IMR-90 (cell line): Measurements from ENCODE around the gene NEK9. TPM values are rescaled to one million over a fixed set of nuclear protein-coding genes. Genes with fewer than 3 reads are reported as not detected.
A peak's percentile ranks its signal among the peaks of the same experiment; 100 is the strongest.

Source experiments
- ATAC-seq: fragments of 200-7000 bp; cut with Tn5 transposase; 2 replicates; pipeline ENCODE4 v1.9.1; 2020; ENCODE audit warnings: low read depth, mild to moderate bottlenecking, moderate library complexity
- BruUV-seq: library from RNA; stranded (reverse); fragments of 400-500 nt; replicated peaks from 2 replicates; lab custom pipeline; 2021; lab: Mats Ljungman, UMichigan
- CTCF ChIA-PET: fragments of 300-600 bp; formaldehyde crosslinking; extraction: SDS; loops from one replicate; lab custom pipeline; 2021; ENCODE audit warnings: antibody characterized with exemption; lab: Yijun Ruan, JAX
- POLR2A ChIA-PET: fragments of 300-600 bp; sonication (Branson Sonifier 250); formaldehyde crosslinking; loops from one replicate; lab custom pipeline; 2022; ENCODE audit warnings: antibody characterized with exemption; ENCODE audit not compliant: unreplicated experiment; lab: Charles Lee
- DNase-seq: peaks from one replicate; pipeline ENCODE4 v3.0.0; 2013
- H2AFZ ChIP-seq: replicated peaks from 2 replicates; pipeline ENCODE3; 2013; ENCODE audit warnings: low read length, mild to moderate bottlenecking; ENCODE audit not compliant: poor library complexity
- H2AK5ac ChIP-seq: 2 replicates; pipeline ENCODE4 v1.6.1; 2013; ENCODE audit warnings: low read depth, low read length, inconsistent platforms
- H2AK9ac ChIP-seq: replicated peaks from 2 replicates; pipeline ENCODE3; 2013; ENCODE audit warnings: mild to moderate bottlenecking, low read depth, low read length, moderate library complexity; ENCODE audit not compliant: poor library complexity
- H2BK120ac ChIP-seq: 2 replicates; pipeline ENCODE4 v1.6.1; 2013; ENCODE audit warnings: low read depth, low read length, inconsistent platforms
- H2BK15ac ChIP-seq: 3 replicates; pipeline ENCODE4 v1.6.1; 2013; ENCODE audit warnings: low read depth, low read length, inconsistent platforms
- H2BK20ac ChIP-seq: 2 replicates; pipeline ENCODE4 v1.6.1; 2013; ENCODE audit warnings: low read depth, mild to moderate bottlenecking, inconsistent platforms, low read length, moderate library complexity
- H2BK5ac ChIP-seq: 2 replicates; pipeline ENCODE4 v1.6.1; 2013; ENCODE audit warnings: mild to moderate bottlenecking, low read depth, low read length, inconsistent platforms; ENCODE audit not compliant: poor library complexity, severe bottlenecking
- H3K14ac ChIP-seq: replicated peaks from 2 replicates; pipeline ENCODE4 v1.6.1; 2013; ENCODE audit warnings: low read depth, low read length, inconsistent platforms
- H3K18ac ChIP-seq: 2 replicates; pipeline ENCODE4 v1.6.1; 2013; ENCODE audit warnings: low read depth, low read length, control low read depth
- H3K23ac ChIP-seq: 2 replicates; pipeline ENCODE4 v1.6.1; 2013; ENCODE audit warnings: low read depth, low read length, inconsistent platforms
- H3K27ac ChIP-seq: 2 replicates; pipeline ENCODE4 v1.5.1; 2013; ENCODE audit warnings: mild to moderate bottlenecking, control low read depth, low read length; ENCODE audit not compliant: insufficient read depth
- H3K27me3 ChIP-seq: 2 replicates; pipeline ENCODE4 v1.6.1; 2013; ENCODE audit warnings: low read length; ENCODE audit not compliant: control insufficient read depth, insufficient read depth
- H3K36me3 ChIP-seq: 2 replicates; pipeline ENCODE4 v1.6.1; 2013; ENCODE audit warnings: low read length, mixed read lengths; ENCODE audit not compliant: control insufficient read depth, insufficient read depth
- H3K4ac ChIP-seq: 2 replicates; pipeline ENCODE4 v1.6.1; 2013; ENCODE audit warnings: low read depth, low read length, inconsistent platforms
- H3K4me1 ChIP-seq: 2 replicates; pipeline ENCODE4 v1.6.1; 2013; ENCODE audit warnings: low read length, mixed read lengths; ENCODE audit not compliant: control insufficient read depth, insufficient read depth
- H3K4me2 ChIP-seq: 2 replicates; pipeline ENCODE4 v1.6.1; 2013; ENCODE audit warnings: low read depth, mild to moderate bottlenecking, control low read depth, low read length, moderate library complexity
- H3K4me3 ChIP-seq: 2 replicates; pipeline ENCODE4 v1.5.1; 2013; ENCODE audit warnings: low read depth, mild to moderate bottlenecking, control low read depth, low read length, moderate library complexity; ENCODE audit not compliant: insufficient read depth
- H3K56ac ChIP-seq: 2 replicates; pipeline ENCODE4 v1.6.1; 2013; ENCODE audit warnings: low read length, inconsistent platforms; ENCODE audit not compliant: insufficient read depth; ENCODE audit errors: extremely low read depth
- H3K79me1 ChIP-seq, 2 experiments: 2 replicates each; pipeline ENCODE4 v1.6.1; 2013; ENCODE audit warnings: low read length in 2 of 2, inconsistent platforms in 1 of 2, low read depth in 1 of 2
- H3K9ac ChIP-seq: 2 replicates; pipeline ENCODE4 v1.6.1; 2013; ENCODE audit warnings: low read depth, low read length, control low read depth
- H3K9me1 ChIP-seq: 2 replicates; pipeline ENCODE4 v1.6.1; 2013; ENCODE audit warnings: low read length, inconsistent platforms; ENCODE audit not compliant: insufficient read depth
- H3K9me3 ChIP-seq: 2 replicates; pipeline ENCODE4 v1.6.1; 2013; ENCODE audit warnings: low read length; ENCODE audit not compliant: control insufficient read depth, insufficient read depth
- H4K20me1 ChIP-seq: 2 replicates; pipeline ENCODE4 v1.6.1; 2013; ENCODE audit warnings: low read length, inconsistent platforms; ENCODE audit not compliant: insufficient read depth
- H4K5ac ChIP-seq: 2 replicates; pipeline ENCODE4 v1.6.1; 2013; ENCODE audit warnings: mild to moderate bottlenecking, low read depth, low read length, control low read depth
- H4K8ac ChIP-seq, 2 experiments: 2 replicates each; pipeline ENCODE4 v1.6.1; 2013; ENCODE audit warnings: low read depth in 2 of 2, low read length in 2 of 2, control low read depth in 1 of 2, inconsistent platforms in 1 of 2
- H4K91ac ChIP-seq: 2 replicates; pipeline ENCODE4 v1.6.1; 2013; ENCODE audit warnings: low read depth, low read length, inconsistent platforms; ENCODE audit not compliant: insufficient read depth
- CEBPB ChIP-seq: IDR thresholded peaks from 2 replicates; pipeline ENCODE4 v1.6.1; 2012; ENCODE audit warnings: low read depth, low read length, improper control_type of control experiment
- SMC3 ChIP-seq: fragments of 150-350 bp; IDR thresholded peaks from 2 replicates; pipeline ENCODE4 v1.6.1; 2016; ENCODE audit warnings: low read depth, mild to moderate bottlenecking, antibody characterized with exemption, low read length, moderate library complexity
- WGBS, 2 experiments: methylation state at CpG; one replicate each; pipeline versions ENCODE4 v1.1.5 to v1.1.7; 2013; ENCODE audit warnings: missing lambda C conversion rate in 2 of 2; ENCODE audit not compliant: insufficient read length in 1 of 2; ENCODE audit errors: extremely low coverage in 2 of 2; 5-methylcytosine and 5-hydroxymethylcytosine counted together
- dilution Hi-C: fragments of 300-500 bp; cut with HindIII; formaldehyde crosslinking; loops from one replicate; pipeline ENCODE4 v1.14.3; 2018; ENCODE audit warnings: low sequenced_read_pairs; ENCODE audit not compliant: unreplicated experiment
- in situ Hi-C: fragments of 300-500 bp; cut with MboI; formaldehyde crosslinking; loops from 3 replicates; pipeline ENCODE4 v1.14.3; 2019; ENCODE audit warnings: low sequenced_read_pairs, inconsistent platforms, mixed read lengths
- intact Hi-C: fragments of 100-400 bp; cut with micrococcal nuclease; formaldehyde crosslinking; loops from 2 replicates; pipeline ENCODE4 v1.10.0; 2022
- polyA plus RNA-seq, 3 experiments: library from polyadenylated mRNA; depleted of rRNA; stranded (reverse); fragments of >200 nt; gene quantifications; 2 replicates each; pipeline ENCODE4 v1.2.3, GENCODE V29; 2012; ENCODE audit warnings: low replicate concordance in 1 of 3
- total RNA-seq: library from RNA; depleted of rRNA; stranded (reverse); fragments of >200 nt; gene quantifications from 2 replicates; pipeline ENCODE4 v1.2.3, GENCODE V29; 2012

Gene NEK9
- total and polyA plus RNA-seq, 2 of the 4 experiments (the other 2 are of a cell fraction) = 22.9 to 23.2 TPM

- H2BK120ac ChIP-seq = no peak overlapping the region
- no TSS peak for BruUV-seq
- dilution Hi-C loops (no loop called here), in situ Hi-C loops (no loop called here), intact Hi-C loops (no loop called here)
- H3K27me3 ChIP-seq = no peaks in the 10 kb centered on the region
- H3K4me3 ChIP-seq = no peak overlapping the region
- TF ChIP-seq CEBPB (peak; percentile 44), SMC3 (no peak)
- no peaks in the 10 kb centered on the region for H3K9me3 ChIP-seq
- peaks cover 1% of the 10 kb centered on the region for H3K36me3 ChIP-seq
- no peak overlapping the region for H4K5ac ChIP-seq
- no CpG with 5 or more reads among the region's 2 CpGs for WGBS, 2 experiments
- H3K9ac ChIP-seq = no peak overlapping the region
- H2AFZ ChIP-seq = no peak overlapping the region
- no peak overlapping the region for H4K91ac ChIP-seq
- 0 out of 2 replicates have a peak, but pooled peaks cover 8% of the 10 kb centered on the region for H4K20me1 ChIP-seq
- no peak overlapping the region for H2BK5ac ChIP-seq
- ATAC-seq = no peak
- POLR2A ChIA-PET = no interaction called here
- H3K4me1 ChIP-seq = peaks cover 2% of the 10 kb centered on the region; the same call in 1 of the 2 replicates
- H2BK20ac ChIP-seq = no peak overlapping the region
- no peak overlapping the region for H4K8ac ChIP-seq
- H3K56ac ChIP-seq = no peak overlapping the region
- no peak overlapping the region for H3K4me2 ChIP-seq
- CTCF ChIA-PET = no interaction called here
- H3K4ac ChIP-seq = no peak overlapping the region
- DNase-seq = no peak
- H3K79me1 ChIP-seq = peaks cover 23 to 61% of the 10 kb centered on the region in 2 experiments
- no peaks in the 10 kb centered on the region; the same call in 1 of the 2 replicates for H3K9me1 ChIP-seq
- no peak overlapping the region for H2AK5ac ChIP-seq
- H3K23ac ChIP-seq = no peak overlapping the region
- H2BK15ac ChIP-seq = no peak overlapping the region
- no peak overlapping the region for H2AK9ac ChIP-seq
- H3K27ac ChIP-seq = no peak overlapping the region
- no peak overlapping the region for H3K18ac ChIP-seq
- H3K14ac ChIP-seq = no peak overlapping the region
These were observed 23.3 kb upstream of the NEK9 start for GRCh38 chr14:75150150-75150549.
